Measurements from ENCODE around the gene MGAT5B. TPM values are rescaled to one million over a fixed set of nuclear protein-coding genes. Genes with fewer than 3 reads are reported as not detected.

Gene MGAT5B
- total RNA-seq, 4 donors from 2014 or later = 0.19 to 0.47 TPM; not detected in 2

- DNase-seq (ENCODE audit: low spot score in 2 of 2) = no peak
- TF ChIP-seq CTCF (IDR thresholded peaks at IDR 0.05) (no peak), POLR2A (IDR thresholded peaks at IDR 0.05) (no peak)
- H3K4me3 ChIP-seq (ENCODE audit: low read depth, poor library complexity, severe bottlenecking) = no peak overlapping the region
- WGBS, 2 donors = 84 to 94% methylated on average over 19 to 20 of the region's 20 CpGs
- intact Hi-C loops (cut with DNase I; ENCODE audit: low total_unique reads) = no loop called here
These were observed 13.8 kb downstream of the MGAT5B start for GRCh38 chr17:76881966-76882365.

- 82 to 85% methylated on average over 10 of the region's 10 CpGs for WGBS, 2 donors
These were observed 15.7 kb downstream of the MGAT5B start for GRCh38 chr17:76883744-76884525.

GRCh38 chr17:76884995-76885893 is 17.0 kb downstream of the MGAT5B start:
- no peak for TF ChIP-seq CTCF (IDR thresholded peaks at IDR 0.05)
- TF ChIP-seq POLR2A (IDR thresholded peaks at IDR 0.05) = no peak
- 39 to 49% methylated on average over 16 of the region's 16 CpGs for WGBS, 2 donors
- no peak overlapping the region for H3K4me3 ChIP-seq (ENCODE audit: low read depth, poor library complexity, severe bottlenecking)
- DNase-seq (ENCODE audit: low spot score in 2 of 2) = no peak
- intact Hi-C loops (cut with DNase I; ENCODE audit: low total_unique reads) = no loop called here

More at GRCh38 chr17:76883744-76884525, 15.7 kb downstream of the MGAT5B start:
- intact Hi-C loops (cut with DNase I; ENCODE audit: low total_unique reads) = no loop called here
- no peak overlapping the region for H3K4me3 ChIP-seq (ENCODE audit: low read depth, poor library complexity, severe bottlenecking)
- DNase-seq (ENCODE audit: low spot score in 2 of 2) = no peak
- TF ChIP-seq POLR2A (IDR thresholded peaks at IDR 0.05) (no peak), CTCF (IDR thresholded peaks at IDR 0.05) (no peak)

- no peak for TF ChIP-seq POLR2A (IDR thresholded peaks at IDR 0.05)
- TF ChIP-seq CTCF (IDR thresholded peaks at IDR 0.05) = no peak
- 66 to 79% methylated on average over 5 of the region's 5 CpGs for WGBS, 2 donors
- H3K4me3 ChIP-seq (ENCODE audit: low read depth, poor library complexity, severe bottlenecking) = no peak overlapping the region
- intact Hi-C loops (cut with DNase I; ENCODE audit: low total_unique reads) = no loop called here
- DNase-seq (ENCODE audit: low spot score in 2 of 2) = no peak
These were observed 17.7 kb downstream of the MGAT5B start for GRCh38 chr17:76885894-76886290.

- no peak for DNase-seq (ENCODE audit: low spot score in 2 of 2)
- TF ChIP-seq CTCF (IDR thresholded peaks at IDR 0.05) (no peak), POLR2A (IDR thresholded peaks at IDR 0.05) (no peak)
- whole genome bisulfite sequencing, 2 donors = 76 to 93% methylated on average over 5 of the region's 5 CpGs
- intact Hi-C loops (cut with DNase I; ENCODE audit: low total_unique reads) = no loop called here
- no peak overlapping the region for H3K4me3 ChIP-seq (ENCODE audit: low read depth, poor library complexity, severe bottlenecking)
These were observed 18.2 kb downstream of the MGAT5B start for GRCh38 chr17:76886395-76886794.

Data from lower leg skin (tissue), 4 donors.